Activated CD4-positive, alpha-beta memory T cell treated with anti-CD3 and anti-CD28 coated beads, Interleukin-2, amount 10 ng/mL, durations not matched to agents 7 days and 5 days (primary cell): ENCODE measurements around the gene POC5. TPM values are rescaled to one million over a fixed set of nuclear protein-coding genes. Genes with fewer than 3 reads are reported as not detected.
"Not testable (repeated sequence)": the region's sequence is repeated elsewhere in the genome, so short reads cannot be mapped to it uniquely, and the experiment has no call there.

Experiments
- CTCF ChIA-PET: fragments of 350-600 bp; sonication (Branson Sonifier 250); formaldehyde crosslinking; loops from one replicate; lab custom pipeline; 2021; ENCODE audit warnings: antibody characterized with exemption, inconsistent platforms; lab: Charles Lee
- POLR2A ChIA-PET: fragments of 350-600 bp; sonication (Branson Sonifier 250); formaldehyde crosslinking; loops from one replicate; lab custom pipeline; 2021; ENCODE audit warnings: antibody characterized with exemption; lab: Charles Lee
- DNase-seq: peaks from one replicate; pipeline ENCODE4 v3.0.0-alpha.2; 2020
- H3K27ac Mint-ChIP-seq: one replicate; pipeline ENCODE4 v1.8.0; 2021; ENCODE audit warnings: mild to moderate bottlenecking, mixed read lengths
- H3K27me3 Mint-ChIP-seq: one replicate; pipeline ENCODE4 v1.8.0; 2021; ENCODE audit warnings: mixed read lengths
- H3K36me3 Mint-ChIP-seq: one replicate; pipeline ENCODE4 v1.8.0; 2021; ENCODE audit warnings: low read depth, mixed read lengths
- H3K4me1 Mint-ChIP-seq: one replicate; pipeline ENCODE4 v1.8.0; 2021; ENCODE audit warnings: mixed read lengths
- H3K4me3 Mint-ChIP-seq: one replicate; pipeline ENCODE4 v1.8.0; 2021; ENCODE audit warnings: mild to moderate bottlenecking, mixed read lengths
- H3K9me3 Mint-ChIP-seq: one replicate; pipeline ENCODE4 v1.8.0; 2021; ENCODE audit warnings: mixed read lengths
- total RNA-seq, 2 experiments: library from RNA; stranded (reverse); gene quantifications; one replicate each; pipeline ENCODE4 v1.2.3, GENCODE V29; 2021

POC5 gene
- total RNA-seq: 10 to 100 TPM; 21.5 TPM

GRCh38 chr5:75717082-75717922 is at the start of gene POC5:
Gene POC5, minus strand, starts transcription at chr5:75717437. Its CDS starts 4,500 bp downstream, at chr5:75712937.
- Mint-ChIP-seq H3K4me3 (peak within 1 kb of the TSS; percentile 95), H3K4me1 (peaks cover 34% of the 10 kb centered on the region), H3K27me3 (peaks cover 11% of the 10 kb centered on the region), H3K9me3 (no peaks in the 10 kb centered on the region), H3K27ac (peak within 1 kb of the TSS; percentile 99), H3K36me3 (peaks cover 30% of the 10 kb centered on the region)
- ChIA-PET CTCF (interaction anchor here (1.2 to 1.6 kb wide), 2 partner anchors 380 to 481 kb away, joined by 4 to 6 read pairs; partner anchors contain the start of genes ANKRD31 and HMGCR), POLR2A (interaction anchor here (0.7 to 2.3 kb wide), 28 partner anchors 9 to 1021 kb away, joined by 3 to 16 read pairs (median 6); partner anchors contain the start of genes ANKRD31, CERT1, GCNT4 and HMGCR)
- DNase-seq: peak; percentile 99

- Mint-ChIP-seq H3K27me3 (peaks cover 20% of the 10 kb centered on the region), H3K36me3 (no peaks in the 10 kb centered on the region), H3K27ac (no peak overlapping the region), H3K4me3 (no peak overlapping the region), H3K9me3 (no peaks in the 10 kb centered on the region), H3K4me1 (no peaks in the 10 kb centered on the region)
- CTCF ChIA-PET: no interaction called here
- POLR2A ChIA-PET: no interaction called here
- no peak for DNase-seq
These were observed 40.9 kb upstream of the POC5 start for GRCh38 chr5:75758116-75758515.

DNA sequence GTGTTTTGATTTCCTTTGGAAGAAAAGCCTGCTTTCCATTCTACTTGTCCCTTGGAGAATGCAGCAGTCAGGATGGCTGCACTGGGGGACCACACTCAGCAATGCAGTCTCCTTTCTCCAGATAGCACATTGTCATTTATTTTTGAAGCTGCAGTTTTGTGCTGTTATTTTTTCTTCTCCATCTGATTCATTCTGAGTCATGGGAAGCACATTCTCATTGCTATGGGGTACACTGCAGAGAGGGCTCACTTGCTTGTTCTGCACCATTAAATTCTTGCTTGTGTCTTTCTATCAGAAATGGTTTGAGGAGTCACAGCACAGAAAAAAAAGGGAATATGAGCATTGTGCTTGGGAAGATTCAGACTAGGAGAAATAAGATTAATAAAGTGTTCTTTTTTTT is 39.7 kb upstream of the POC5 start:
- no peaks in the 10 kb centered on the region for H3K9me3 Mint-ChIP-seq
- H3K4me1 Mint-ChIP-seq: no peaks in the 10 kb centered on the region
- no peak overlapping the region for H3K27ac Mint-ChIP-seq
- DNase-seq: no peak
- POLR2A ChIA-PET: no interaction called here
- no peaks in the 10 kb centered on the region for H3K36me3 Mint-ChIP-seq
- no peak overlapping the region for H3K4me3 Mint-ChIP-seq
- peaks cover 22% of the 10 kb centered on the region for H3K27me3 Mint-ChIP-seq
- CTCF ChIA-PET: no interaction called here

DNA sequence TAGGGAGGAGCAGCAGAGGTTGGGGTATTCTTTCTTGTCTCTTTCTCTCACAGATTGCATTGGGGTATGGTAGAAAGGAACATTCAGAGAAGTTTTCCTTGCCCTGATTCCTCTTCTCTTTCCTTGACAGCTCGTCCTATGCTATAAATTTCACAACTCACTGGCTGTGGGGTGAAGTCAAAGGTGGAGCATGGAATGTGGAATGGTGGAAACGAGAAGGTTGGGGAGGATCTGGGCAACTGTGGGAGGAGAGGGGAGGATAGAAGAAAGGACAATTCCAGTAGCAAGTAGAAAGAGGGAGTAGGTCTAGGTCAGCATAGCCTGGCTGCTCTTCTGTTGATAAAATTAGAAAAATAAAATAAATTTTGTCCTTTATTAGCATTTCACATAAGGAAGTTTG is 39.0 kb upstream of the POC5 start:
- no peaks in the 10 kb centered on the region for H3K9me3 Mint-ChIP-seq
- no peak overlapping the region for H3K4me3 Mint-ChIP-seq
- ChIA-PET CTCF (no interaction called here), POLR2A (no interaction called here)
- no peaks in the 10 kb centered on the region for H3K36me3 Mint-ChIP-seq
- no peaks in the 10 kb centered on the region for H3K4me1 Mint-ChIP-seq
- no peak overlapping the region for H3K27ac Mint-ChIP-seq
- peaks cover 25% of the 10 kb centered on the region for H3K27me3 Mint-ChIP-seq
- no peak for DNase-seq

DNA sequence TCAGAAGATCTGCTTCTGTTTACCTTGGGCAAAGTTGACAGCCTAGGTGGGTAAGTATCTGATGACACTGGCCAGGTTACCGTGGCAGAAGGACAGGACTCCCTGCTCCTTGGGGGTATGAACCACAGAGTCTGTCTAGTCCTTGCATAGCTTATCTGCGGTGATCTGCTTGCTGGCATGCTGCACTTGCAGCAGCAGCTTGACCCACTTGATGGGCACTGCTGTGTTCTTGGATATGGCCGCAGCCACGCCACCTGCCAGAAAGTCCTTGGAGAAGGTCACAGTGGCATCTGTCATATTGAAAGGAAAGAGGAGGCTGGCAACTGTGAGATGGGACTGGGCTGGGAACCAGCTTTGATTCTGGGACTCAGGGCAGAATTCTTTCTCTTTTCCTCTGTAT is 35.9 kb upstream of the POC5 start:
- Mint-ChIP-seq H3K27ac (no peak overlapping the region), H3K4me3 (no peak overlapping the region), H3K9me3 (no peaks in the 10 kb centered on the region), H3K4me1 (no peaks in the 10 kb centered on the region), H3K27me3 (peaks cover 29% of the 10 kb centered on the region), H3K36me3 (no peaks in the 10 kb centered on the region)
- POLR2A ChIA-PET: no interaction called here
- CTCF ChIA-PET: no interaction called here
- DNase-seq: no peak

DNA sequence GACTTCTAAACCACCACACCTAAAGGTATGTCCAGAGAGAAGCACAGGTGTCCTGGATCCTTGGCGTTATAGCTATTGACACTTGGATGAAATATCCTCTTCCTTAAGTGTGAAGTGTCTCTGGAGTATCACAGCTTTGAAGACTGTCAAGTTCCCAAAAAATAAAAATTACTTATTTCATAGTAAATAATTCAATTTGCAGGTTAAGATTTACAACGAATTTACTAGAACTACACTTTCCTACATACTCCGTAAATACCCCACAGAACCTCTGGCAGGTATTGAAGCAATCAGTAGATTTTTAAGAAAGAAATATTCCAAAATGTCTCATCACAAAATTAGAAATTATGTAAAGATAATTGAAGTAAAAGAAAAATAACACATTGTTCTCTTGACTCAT is 27.1 kb upstream of the POC5 start:
- Mint-ChIP-seq H3K27me3 (peaks cover 11% of the 10 kb centered on the region), H3K4me1 (no peaks in the 10 kb centered on the region), H3K36me3 (no peaks in the 10 kb centered on the region), H3K27ac (no peak overlapping the region), H3K9me3 (no peaks in the 10 kb centered on the region), H3K4me3 (no peak overlapping the region)
- POLR2A ChIA-PET: no interaction called here
- CTCF ChIA-PET: no interaction called here
- DNase-seq: no peak

DNA sequence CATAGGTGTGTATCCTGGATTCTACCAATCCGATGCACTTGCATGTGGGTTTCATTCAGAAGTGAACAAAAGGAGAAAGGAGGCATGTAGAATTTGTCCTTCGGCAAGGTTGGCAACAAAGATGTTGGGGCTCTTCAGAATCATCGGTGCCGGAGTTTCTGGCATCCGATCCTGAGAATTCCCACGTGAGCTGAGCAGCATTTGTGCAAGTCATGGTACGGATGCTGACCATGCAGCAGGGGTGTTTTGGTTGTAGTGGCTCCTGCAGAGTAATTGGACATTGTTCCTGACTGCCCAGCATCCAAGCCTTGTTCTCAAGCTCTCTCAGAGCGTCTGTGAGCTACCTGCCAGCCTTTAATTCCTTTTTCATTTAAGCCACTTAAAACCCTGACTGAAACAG is 19.0 kb upstream of the POC5 start:
- Mint-ChIP-seq H3K4me3 (no peak overlapping the region), H3K36me3 (no peaks in the 10 kb centered on the region), H3K27me3 (peaks cover 16% of the 10 kb centered on the region), H3K27ac (no peak overlapping the region), H3K9me3 (no peaks in the 10 kb centered on the region), H3K4me1 (no peaks in the 10 kb centered on the region)
- ChIA-PET POLR2A (interaction anchor here (1.3 kb wide), 2 partner anchors 19 kb away, joined by 3 read pairs; partner anchors contain the start of gene POC5), CTCF (interaction anchor here (1.2 kb wide), 1 partner anchor 440 kb away, joined by 3 read pairs; no protein-coding TSS in a partner anchor)
- no peak for DNase-seq

GRCh38 chr5:75734913-75735789 is 17.9 kb upstream of the POC5 start:
- H3K27ac Mint-ChIP-seq: no peak overlapping the region
- CTCF ChIA-PET: no interaction called here

GRCh38 chr5:75733767-75734166 is 16.5 kb upstream of the POC5 start:
- Mint-ChIP-seq H3K4me1 (no peaks in the 10 kb centered on the region), H3K36me3 (no peaks in the 10 kb centered on the region), H3K27ac (no peak overlapping the region), H3K27me3 (peaks cover 13% of the 10 kb centered on the region), H3K4me3 (no peak overlapping the region), H3K9me3 (no peaks in the 10 kb centered on the region)
- ChIA-PET POLR2A (no interaction called here), CTCF (no interaction called here)
- DNase-seq: no peak

More at GRCh38 chr5:75734913-75735789, 17.9 kb upstream of the POC5 start:
- Mint-ChIP-seq H3K9me3 (no peaks in the 10 kb centered on the region), H3K4me3 (no peak overlapping the region), H3K4me1 (no peaks in the 10 kb centered on the region), H3K27me3 (peaks cover 16% of the 10 kb centered on the region), H3K36me3 (no peaks in the 10 kb centered on the region)
- POLR2A ChIA-PET: interaction anchor here (1.3 kb wide), 1 partner anchor 18 kb away, joined by 3 read pairs; the partner anchor contains the start of gene POC5
- DNase-seq: peak; percentile 20

DNA sequence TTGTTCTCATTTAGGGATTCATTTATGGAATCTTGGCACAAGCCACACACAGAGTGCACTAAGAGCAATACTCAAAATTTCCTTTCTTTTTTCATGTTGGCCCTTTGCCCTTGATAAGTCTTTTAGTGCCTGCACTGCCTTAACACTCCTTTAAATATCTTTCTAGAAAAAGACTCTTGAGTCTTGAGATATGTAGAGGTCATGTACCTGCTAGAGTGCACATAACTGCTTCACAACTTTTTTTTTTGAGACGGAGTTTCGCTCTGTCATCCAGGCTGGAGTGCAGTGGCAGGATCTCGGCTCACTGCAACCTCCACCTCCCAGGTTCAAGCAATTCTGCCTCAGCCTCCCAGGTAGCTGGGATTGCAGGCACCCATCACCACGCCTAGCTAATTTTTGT is 14.3 kb upstream of the POC5 start:
- peaks cover 19% of the 10 kb centered on the region for H3K27me3 Mint-ChIP-seq
- CTCF ChIA-PET, H3K9me3 Mint-ChIP-seq, H3K4me3 Mint-ChIP-seq, H3K36me3 Mint-ChIP-seq, H3K4me1 Mint-ChIP-seq, DNase-seq, H3K27ac Mint-ChIP-seq, POLR2A ChIA-PET: not testable (repeated sequence)

- peaks cover 13% of the 10 kb centered on the region for H3K27me3 Mint-ChIP-seq
- POLR2A ChIA-PET: no interaction called here
- H3K9me3 Mint-ChIP-seq: no peaks in the 10 kb centered on the region
These were observed 12.1 kb upstream of the POC5 start for GRCh38 chr5:75729321-75729720.

DNA sequence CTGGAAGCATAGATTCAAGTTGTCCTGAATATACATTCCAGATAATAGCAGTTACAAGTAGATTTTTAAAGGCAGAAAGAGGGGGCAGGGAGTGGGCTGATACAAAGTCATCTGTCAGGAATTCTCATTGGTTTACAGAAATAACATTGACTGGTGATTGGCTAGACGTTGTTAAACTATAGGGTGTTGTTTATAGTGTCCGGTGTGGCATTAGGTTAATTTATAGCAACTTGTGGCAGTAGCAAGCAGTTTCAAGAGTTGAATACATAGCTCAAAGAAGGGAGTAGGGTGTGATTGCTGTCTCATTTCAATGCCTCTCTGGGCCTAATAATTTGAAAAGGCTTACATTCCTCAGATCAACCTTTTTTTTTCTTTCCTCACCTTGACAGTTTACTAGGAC is 10.7 kb upstream of the POC5 start:
- ChIA-PET CTCF (no interaction called here), POLR2A (interaction anchor here (1.3 kb wide), 1 partner anchor 11 kb away, joined by 5 read pairs; the partner anchor contains the start of gene POC5)
- no peak overlapping the region for H3K4me3 Mint-ChIP-seq
- no peak overlapping the region for H3K27ac Mint-ChIP-seq
- DNase-seq: no peak
- H3K9me3 Mint-ChIP-seq: no peaks in the 10 kb centered on the region
- H3K36me3 Mint-ChIP-seq: no peaks in the 10 kb centered on the region
- peaks cover 12% of the 10 kb centered on the region for H3K27me3 Mint-ChIP-seq
- no peaks in the 10 kb centered on the region for H3K4me1 Mint-ChIP-seq

More at GRCh38 chr5:75729321-75729720, 12.1 kb upstream of the POC5 start:
- no peak overlapping the region for H3K4me3 Mint-ChIP-seq
- no peaks in the 10 kb centered on the region for H3K4me1 Mint-ChIP-seq
- CTCF ChIA-PET: no interaction called here
- no peak for DNase-seq
- no peak overlapping the region for H3K27ac Mint-ChIP-seq
- no peaks in the 10 kb centered on the region for H3K36me3 Mint-ChIP-seq

- H3K27ac Mint-ChIP-seq, H3K36me3 Mint-ChIP-seq, H3K9me3 Mint-ChIP-seq, H3K4me3 Mint-ChIP-seq, POLR2A ChIA-PET, H3K4me1 Mint-ChIP-seq, CTCF ChIA-PET, DNase-seq: not testable (repeated sequence)
- peaks cover 19% of the 10 kb centered on the region for H3K27me3 Mint-ChIP-seq
These were observed 9.0 kb upstream of the POC5 start for GRCh38 chr5:75726224-75726623.
